ENCODE measurements around the gene SIN3B. TPM values are rescaled to one million over a fixed set of nuclear protein-coding genes. Genes with fewer than 3 reads are reported as not detected.

SIN3B gene
- total RNA-seq, 1 donor from 2014 or later = 18.4 TPM

DNA sequence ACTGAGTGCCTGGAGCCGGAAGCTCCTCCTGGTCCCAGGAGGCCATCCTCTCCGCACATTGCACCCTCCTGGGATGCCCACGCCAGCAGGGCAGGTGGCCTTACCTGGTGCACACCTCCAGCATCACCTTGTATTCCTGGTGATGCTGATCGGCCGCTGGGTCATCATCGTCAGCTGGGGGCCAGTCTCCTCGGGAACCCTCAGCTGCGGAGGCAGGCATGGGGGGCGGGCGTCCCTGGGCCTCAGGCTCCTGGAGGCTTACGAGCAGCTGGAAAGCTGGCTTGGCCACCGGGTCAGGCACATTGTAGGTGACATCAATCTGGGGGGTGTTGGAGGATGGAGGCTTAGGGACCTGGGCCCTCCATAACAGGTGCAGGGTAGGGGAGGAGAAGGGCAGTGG lies 73.3 kb downstream of the SIN3B start:
- Histone ChIP-seq H3K27me3 (ENCODE audit: control insufficient read depth, insufficient read depth, low read length) (no peaks in the 10 kb centered on the region), H3K4me3 (ENCODE audit: low read depth, low read length) (no peak overlapping the region), H3K36me3 (ENCODE audit: control insufficient read depth, insufficient read depth, low read length) (no peaks in the 10 kb centered on the region)
- TF ChIP-seq, protein P1, sequence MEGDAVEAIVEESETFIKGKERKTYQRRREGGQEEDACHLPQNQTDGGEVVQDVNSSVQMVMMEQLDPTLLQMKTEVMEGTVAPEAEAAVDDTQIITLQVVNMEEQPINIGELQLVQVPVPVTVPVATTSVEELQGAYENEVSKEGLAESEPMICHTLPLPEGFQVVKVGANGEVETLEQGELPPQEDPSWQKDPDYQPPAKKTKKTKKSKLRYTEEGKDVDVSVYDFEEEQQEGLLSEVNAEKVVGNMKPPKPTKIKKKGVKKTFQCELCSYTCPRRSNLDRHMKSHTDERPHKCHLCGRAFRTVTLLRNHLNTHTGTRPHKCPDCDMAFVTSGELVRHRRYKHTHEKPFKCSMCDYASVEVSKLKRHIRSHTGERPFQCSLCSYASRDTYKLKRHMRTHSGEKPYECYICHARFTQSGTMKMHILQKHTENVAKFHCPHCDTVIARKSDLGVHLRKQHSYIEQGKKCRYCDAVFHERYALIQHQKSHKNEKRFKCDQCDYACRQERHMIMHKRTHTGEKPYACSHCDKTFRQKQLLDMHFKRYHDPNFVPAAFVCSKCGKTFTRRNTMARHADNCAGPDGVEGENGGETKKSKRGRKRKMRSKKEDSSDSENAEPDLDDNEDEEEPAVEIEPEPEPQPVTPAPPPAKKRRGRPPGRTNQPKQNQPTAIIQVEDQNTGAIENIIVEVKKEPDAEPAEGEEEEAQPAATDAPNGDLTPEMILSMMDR (IDR thresholded peaks at IDR 0.05; ENCODE audit: insufficient read depth, low read length, severe bottlenecking) = no peak
- FAIRE-seq = no peak
- no peak for DNase-seq (ENCODE audit: low read depth)

DNA sequence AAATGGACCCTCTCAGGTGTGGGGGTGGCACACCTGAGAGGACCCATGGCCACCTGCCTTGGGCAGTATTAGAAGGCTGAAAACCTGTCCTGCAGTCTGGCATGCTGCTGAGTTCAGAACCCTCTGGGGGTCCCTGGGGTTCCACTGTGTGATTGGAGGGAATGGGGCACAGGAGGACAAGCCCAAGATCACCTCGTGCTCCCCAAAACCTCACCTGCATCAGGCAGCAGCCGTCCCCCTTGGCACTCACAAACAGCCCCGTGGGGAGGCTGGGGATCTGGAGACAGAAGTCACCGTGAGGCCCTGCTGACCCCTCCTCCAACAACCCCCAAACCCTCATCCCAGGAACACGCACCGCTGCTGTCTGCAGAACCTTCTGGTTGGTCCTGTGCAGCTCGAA lies 74.1 kb downstream of the SIN3B start:
- TF ChIP-seq, protein P1 (IDR thresholded peaks at IDR 0.05; ENCODE audit: insufficient read depth, low read length, severe bottlenecking) = no peak
- no peak for DNase-seq (ENCODE audit: low read depth)
- FAIRE-seq = no peak
- no peak overlapping the region for H3K4me3 ChIP-seq (ENCODE audit: low read depth, low read length)
- H3K27me3 ChIP-seq (ENCODE audit: control insufficient read depth, insufficient read depth, low read length) = no peaks in the 10 kb centered on the region
- H3K36me3 ChIP-seq (ENCODE audit: control insufficient read depth, insufficient read depth, low read length) = no peaks in the 10 kb centered on the region

DNA sequence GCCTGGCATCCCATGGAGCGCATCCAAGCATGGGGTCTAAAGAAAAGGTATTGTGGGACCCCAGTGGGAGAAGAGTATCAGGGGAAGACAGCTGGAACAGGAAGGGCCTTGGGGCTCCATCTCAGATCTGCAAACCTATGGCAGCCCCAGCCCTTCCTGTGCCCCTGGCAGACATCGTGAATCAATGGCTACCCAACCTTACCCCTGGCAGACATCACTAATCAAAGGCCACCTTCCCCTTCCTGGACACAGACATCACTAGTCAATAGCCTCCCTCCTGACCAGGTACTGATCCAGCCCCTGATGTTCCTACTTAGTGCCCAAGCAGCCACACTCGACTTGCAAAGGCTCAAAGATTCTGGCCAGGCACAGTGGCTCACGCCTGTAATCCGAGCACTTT lies 75.4 kb downstream of the SIN3B start:
- no peak overlapping the region for H3K4me3 ChIP-seq (ENCODE audit: low read depth, low read length)
- DNase-seq (ENCODE audit: low read depth) = no peak
- no peaks in the 10 kb centered on the region for H3K36me3 ChIP-seq (ENCODE audit: control insufficient read depth, insufficient read depth, low read length)
- no peak for FAIRE-seq
- TF ChIP-seq, protein P1 (IDR thresholded peaks at IDR 0.05; ENCODE audit: insufficient read depth, low read length, severe bottlenecking) = no peak
- no peaks in the 10 kb centered on the region for H3K27me3 ChIP-seq (ENCODE audit: control insufficient read depth, insufficient read depth, low read length)

DNA sequence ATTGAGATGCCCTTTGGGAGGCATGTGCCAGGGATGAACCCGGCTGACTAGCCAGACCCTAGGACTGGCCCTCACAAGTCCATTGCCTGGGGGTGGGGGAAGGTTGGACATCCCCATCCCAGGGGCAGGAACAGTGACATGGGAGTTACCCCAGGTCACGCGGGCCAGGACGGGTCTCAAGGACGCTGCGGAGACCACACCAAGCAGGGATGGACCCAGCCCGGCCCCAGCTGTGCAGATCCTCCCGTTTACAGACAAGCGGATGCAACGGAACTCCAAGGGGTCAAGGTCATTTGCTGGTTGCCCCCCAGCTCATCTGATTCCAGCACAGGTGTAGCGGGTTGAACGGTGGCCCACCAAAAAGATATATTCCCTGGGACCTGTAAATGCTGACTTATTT lies 79.6 kb downstream of the SIN3B start:
- TF ChIP-seq, protein P1 (IDR thresholded peaks at IDR 0.05; ENCODE audit: insufficient read depth, low read length, severe bottlenecking) = no peak
- DNase-seq (ENCODE audit: low read depth) = no peak
- Histone ChIP-seq H3K27me3 (ENCODE audit: control insufficient read depth, insufficient read depth, low read length) (no peaks in the 10 kb centered on the region), H3K36me3 (ENCODE audit: control insufficient read depth, insufficient read depth, low read length) (no peaks in the 10 kb centered on the region), H3K4me3 (ENCODE audit: low read depth, low read length) (no peak overlapping the region)
- FAIRE-seq = no peak

DNA sequence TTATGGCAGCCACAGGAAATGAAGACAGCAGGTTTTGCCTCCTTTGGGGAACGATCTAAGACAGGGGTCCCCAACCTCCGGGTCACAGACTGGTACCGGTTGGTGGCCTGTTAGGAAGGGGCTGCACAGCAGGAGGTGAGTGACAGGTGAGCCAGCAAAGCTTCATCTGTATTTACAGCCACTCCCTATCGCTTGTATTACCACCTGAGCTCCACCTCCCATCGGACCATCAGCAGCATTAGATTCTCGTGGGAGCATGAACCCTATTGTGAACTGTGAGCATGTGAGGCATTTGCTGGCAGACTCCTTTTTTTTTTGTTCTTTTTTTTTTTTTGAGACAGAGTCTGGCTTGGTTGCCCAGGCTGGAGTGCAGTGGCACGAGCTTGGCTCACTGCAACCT lies 81.8 kb downstream of the SIN3B start:
- H3K27me3 ChIP-seq (ENCODE audit: control insufficient read depth, insufficient read depth, low read length) = no peaks in the 10 kb centered on the region
- no peaks in the 10 kb centered on the region for H3K36me3 ChIP-seq (ENCODE audit: control insufficient read depth, insufficient read depth, low read length)
- no peak for FAIRE-seq
- H3K4me3 ChIP-seq (ENCODE audit: low read depth, low read length) = no peak overlapping the region
- no peak for DNase-seq (ENCODE audit: low read depth)
- TF ChIP-seq, protein P1 (IDR thresholded peaks at IDR 0.05; ENCODE audit: insufficient read depth, low read length, severe bottlenecking) = no peak

DNA sequence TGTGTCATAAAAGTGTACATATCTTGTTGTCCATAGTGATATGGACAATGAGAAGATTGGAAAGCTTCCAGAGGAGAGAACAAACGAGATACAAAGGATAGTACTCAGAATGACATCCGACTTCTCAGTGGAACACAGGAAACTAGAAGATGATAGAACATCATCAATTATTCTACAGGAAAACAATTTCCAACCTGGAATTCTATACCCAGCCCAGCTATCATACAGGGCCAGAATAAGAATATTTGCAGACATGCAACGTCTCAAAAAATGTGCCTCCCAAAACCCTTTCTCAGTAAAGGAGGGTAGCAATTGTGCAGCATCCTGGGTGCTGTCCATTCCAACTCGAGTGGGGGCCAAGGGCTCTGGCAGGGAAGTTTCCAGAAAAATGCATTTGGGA lies 83.6 kb downstream of the SIN3B start:
- Histone ChIP-seq H3K27me3 (ENCODE audit: control insufficient read depth, insufficient read depth, low read length) (no peaks in the 10 kb centered on the region), H3K4me3 (ENCODE audit: low read depth, low read length) (no peak overlapping the region), H3K36me3 (ENCODE audit: control insufficient read depth, insufficient read depth, low read length) (no peaks in the 10 kb centered on the region)
- FAIRE-seq (no peak), DNase-seq (ENCODE audit: low read depth) (no peak)
- TF ChIP-seq, protein P1 (IDR thresholded peaks at IDR 0.05; ENCODE audit: insufficient read depth, low read length, severe bottlenecking) = no peak

Data from bronchial epithelial cell (primary cell).